Colon (tissue), 2 donors: ENCODE measurements around the gene HDAC6.
"Not testable (repeated sequence)": the region's sequence is repeated elsewhere in the genome, so short reads cannot be mapped to it uniquely, and the experiment has no call there.

Experiments used
- FAIRE-seq: peaks from 2 replicates; lab custom pipeline; 2012; peaks lifted over from hg19 to GRCh38; lab: Jason Lieb, UNC
- donor health status: control.
- donor health status: control.

Gene HDAC6

DNA sequence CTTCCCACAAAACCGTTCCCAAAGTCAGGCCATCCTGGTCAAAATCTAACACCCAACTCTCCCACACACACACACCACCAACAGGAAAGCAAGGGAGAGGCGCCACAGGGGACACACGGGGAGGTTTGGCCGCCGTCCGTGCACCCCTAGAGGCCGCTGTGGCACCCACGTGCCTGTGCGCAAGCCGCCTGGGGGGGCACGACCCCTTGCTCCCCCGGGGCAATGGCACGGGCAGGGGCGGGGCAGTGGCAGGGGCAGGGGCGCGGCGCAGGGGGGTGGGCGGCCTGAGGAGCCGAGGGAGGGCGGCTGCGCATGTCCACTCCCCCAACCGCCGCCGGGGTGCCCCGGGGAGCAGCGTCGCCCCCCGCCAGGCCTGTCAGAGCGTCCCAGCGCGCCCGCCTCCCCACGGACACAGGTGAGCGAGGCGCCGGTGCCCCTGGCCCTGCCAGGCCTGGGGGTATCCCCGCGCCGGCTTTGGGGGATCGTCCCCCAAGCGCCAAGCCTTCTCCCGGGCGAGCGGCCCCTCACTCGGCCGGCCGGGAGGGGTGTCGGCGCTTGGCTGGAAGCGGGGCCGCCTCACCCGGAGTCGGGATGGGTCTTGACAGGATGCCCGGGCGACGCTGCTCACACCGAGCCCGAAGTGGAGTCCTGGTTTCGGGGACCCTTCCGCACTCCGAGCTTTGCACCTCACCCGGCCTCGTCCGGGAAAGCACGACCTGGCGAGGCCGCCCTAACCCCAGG, 24.4 kb downstream of the HDAC6 start, which contains the start of gene ERAS:
Gene ERAS, plus strand, starts transcription at position 379 of the 741 bp plus-strand sequence. CDS start 2,611 bp downstream, outside the sequence.
- no peak for FAIRE-seq

- FAIRE-seq: no peak
These were observed 25.2 kb downstream of the HDAC6 start for GRCh38 chrX:48826876-48827653.

- FAIRE-seq: no peak
These were observed 25.7 kb downstream of the HDAC6 start for GRCh38 chrX:48827654-48827968.

DNA sequence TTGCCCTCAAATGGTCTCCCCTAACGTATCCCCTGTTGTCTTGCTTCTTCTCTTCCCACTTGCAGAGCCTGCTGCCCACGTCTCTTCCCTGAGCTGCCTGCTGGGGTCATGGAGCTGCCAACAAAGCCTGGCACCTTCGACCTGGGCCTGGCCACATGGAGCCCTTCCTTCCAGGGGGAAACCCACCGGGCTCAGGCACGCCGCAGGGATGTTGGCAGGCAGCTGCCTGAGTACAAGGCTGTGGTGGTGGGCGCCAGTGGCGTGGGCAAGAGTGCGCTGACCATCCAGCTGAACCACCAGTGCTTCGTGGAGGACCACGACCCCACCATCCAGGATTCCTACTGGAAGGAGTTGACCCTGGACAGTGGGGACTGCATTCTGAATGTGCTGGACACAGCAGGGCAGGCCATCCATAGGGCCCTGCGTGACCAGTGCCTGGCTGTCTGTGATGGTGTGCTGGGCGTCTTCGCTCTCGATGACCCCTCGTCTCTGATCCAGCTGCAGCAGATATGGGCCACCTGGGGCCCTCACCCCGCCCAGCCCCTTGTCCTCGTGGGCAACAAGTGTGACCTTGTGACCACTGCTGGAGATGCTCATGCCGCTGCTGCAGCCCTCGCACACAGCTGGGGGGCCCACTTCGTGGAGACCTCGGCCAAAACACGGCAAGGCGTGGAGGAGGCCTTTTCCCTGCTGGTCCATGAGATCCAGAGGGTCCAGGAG, 27.3 kb downstream of the HDAC6 start:
- no peak for FAIRE-seq

DNA sequence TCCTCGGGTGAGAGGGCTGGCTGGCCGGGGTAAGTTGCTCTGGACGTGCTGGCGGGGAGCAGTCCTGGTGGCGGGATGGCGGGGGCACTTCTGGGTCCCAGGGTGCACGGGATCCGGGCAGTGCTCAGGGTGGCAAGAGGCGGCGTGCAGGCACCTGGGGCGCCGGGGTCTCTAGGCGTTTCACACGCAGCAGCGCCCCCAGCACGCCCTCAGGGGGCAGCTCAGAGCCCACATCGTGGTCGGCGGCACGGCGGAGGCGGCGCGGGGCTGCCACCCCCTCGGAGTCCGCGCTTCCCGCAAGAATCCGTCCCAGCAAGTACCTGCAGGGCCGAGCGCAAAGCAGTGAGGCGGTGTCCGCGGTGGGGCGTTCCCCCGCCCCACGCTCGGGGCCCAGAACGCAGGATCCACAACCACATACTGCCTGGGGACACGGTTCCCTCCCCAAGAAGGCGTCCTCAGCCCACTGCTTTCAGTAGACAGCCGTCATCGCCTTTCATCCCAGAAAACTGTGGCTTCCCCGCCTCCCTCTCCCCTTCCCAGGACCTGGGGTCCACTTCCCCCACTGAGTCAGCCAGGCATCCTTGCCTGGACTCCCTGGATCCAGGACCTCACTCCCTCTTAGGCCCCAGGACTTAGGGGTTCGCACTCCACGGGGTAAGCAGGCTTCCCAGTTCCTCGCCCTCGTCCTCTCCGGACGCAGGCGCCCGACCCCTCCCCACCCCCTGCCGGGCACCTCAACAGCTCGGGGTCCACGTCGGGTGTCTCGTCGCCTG, 29.5 kb downstream of the HDAC6 start:
- no peak for FAIRE-seq

GRCh38 chrX:48831909-48832291, 30.0 kb downstream of the HDAC6 start:
- FAIRE-seq: no peak

DNA sequence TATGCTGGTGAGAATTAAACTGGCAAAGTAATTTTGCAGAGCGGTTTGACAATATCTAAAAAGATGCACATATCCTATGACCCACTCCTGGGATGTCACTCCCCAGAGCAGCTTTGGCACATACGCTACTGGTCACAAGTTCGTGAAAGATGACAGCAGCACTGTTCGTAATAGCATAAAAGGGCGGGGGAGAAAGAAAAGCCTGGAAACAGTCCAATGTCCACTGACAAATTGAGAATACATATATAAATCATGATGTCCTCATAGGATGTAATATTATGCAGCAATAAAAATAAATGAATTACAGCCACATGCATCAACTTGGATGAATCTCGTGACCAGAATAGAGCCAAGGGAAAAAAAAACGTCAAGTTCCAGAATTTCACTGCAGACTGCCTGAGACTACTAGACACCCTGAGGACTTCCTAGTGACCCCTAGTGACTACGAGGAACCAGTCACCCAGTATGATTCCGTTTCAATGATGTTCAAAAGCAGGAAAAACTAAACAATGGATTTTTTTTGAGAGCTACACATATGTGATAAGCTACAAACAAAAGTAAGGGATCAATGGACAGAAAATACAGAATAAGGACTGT, 31.8 kb downstream of the HDAC6 start:
- FAIRE-seq: no peak

- FAIRE-seq: no peak
These were observed 32.5 kb downstream of the HDAC6 start for GRCh38 chrX:48834383-48834709.

DNA sequence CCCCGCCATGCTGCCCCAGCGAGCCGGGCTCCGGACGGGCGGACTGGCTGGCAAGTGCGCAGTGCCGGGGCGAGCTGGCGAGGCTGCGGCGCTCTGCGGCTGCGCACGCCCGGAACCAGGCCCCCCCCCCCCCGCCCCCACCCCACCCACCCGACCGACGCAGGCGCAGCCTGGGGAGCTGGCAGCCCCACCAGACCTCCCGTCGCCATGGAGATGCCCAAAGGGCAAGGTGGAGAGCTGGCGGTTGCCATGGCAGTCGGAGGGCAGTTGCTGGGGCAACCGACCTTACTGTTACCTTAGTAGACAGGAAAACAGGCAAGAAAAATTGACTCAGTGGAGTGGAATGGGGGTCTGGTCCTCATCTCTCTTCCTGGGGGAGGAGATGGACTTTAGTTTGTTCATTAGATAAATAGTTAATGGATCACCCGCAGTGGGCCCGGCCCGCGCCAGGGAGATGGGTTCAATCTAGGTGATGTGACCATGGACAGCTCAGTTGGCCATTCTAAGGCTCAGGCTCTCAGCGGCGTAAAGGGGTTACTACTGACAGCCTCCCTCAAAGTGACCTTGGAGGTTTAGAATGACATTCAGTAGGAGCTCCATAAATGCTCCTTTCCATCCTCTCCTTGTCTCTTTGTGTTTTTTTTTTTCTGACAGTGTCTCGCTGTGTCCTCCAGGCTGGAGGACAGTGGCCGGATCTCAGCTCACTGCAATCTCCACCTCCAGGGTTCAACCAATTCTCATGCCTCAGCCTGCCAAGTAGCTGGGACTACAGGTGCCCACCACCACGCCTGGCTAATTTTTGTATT, 33.9 kb downstream of the HDAC6 start, which contains the start of gene PCSK1N:
Gene PCSK1N, minus strand, starts transcription at position 87 of the 806 bp plus-strand sequence. Its CDS starts 78 bp downstream, at position 9.
- no peak for FAIRE-seq

GRCh38 chrX:48839686-48840085, 37.8 kb downstream of the HDAC6 start:
- FAIRE-seq: no peak

GRCh38 chrX:48848847-48849246, 47.0 kb downstream of the HDAC6 start:
- no peak for FAIRE-seq

- no peak for FAIRE-seq
These were observed 51.0 kb downstream of the HDAC6 start for GRCh38 chrX:48852857-48853256.

- not testable (repeated sequence) for FAIRE-seq
These were observed 51.6 kb downstream of the HDAC6 start for GRCh38 chrX:48853494-48853893.

- FAIRE-seq: not testable (repeated sequence)
These were observed 52.4 kb downstream of the HDAC6 start for GRCh38 chrX:48854121-48854804.

DNA sequence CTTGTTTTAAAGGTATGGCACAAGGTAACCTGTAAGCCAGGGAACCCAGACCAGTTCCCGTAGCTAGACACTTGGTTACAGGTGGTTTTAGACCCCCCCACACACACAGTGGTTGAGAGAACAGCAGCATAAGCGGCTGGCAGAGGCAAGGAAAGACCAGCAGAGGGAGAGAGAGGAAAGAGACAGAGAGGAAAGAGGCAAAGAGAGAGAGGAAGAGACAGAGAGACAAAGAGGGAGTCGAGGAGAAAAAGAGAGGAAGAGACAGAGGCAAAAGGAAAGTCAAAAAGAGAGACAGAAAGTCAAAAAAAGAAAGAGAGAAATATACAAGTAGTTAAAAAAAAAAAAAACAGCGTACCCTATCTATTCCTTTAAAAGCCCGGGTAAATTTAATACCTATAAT, 53.0 kb downstream of the HDAC6 start:
- FAIRE-seq: no peak

- FAIRE-seq: no peak
These were observed 62.3 kb downstream of the HDAC6 start for GRCh38 chrX:48864210-48864609.

GRCh38 chrX:48872017-48872416, 70.2 kb downstream of the HDAC6 start:
- not testable (repeated sequence) for FAIRE-seq
